AG09309 (cell line): ENCODE data around the gene ARHGEF3.
"Not testable (repeated sequence)": the region's sequence is repeated elsewhere in the genome, so short reads cannot be mapped to it uniquely, and the experiment has no call there.

Experiments used
- DNase-seq: peaks from one replicate; pipeline ENCODE4 v3.0.0-alpha.2; 2010; ENCODE audit warnings: low read depth
- H3K4me3 ChIP-seq: 2 replicates; pipeline ENCODE4 v1.5.1; 2011; ENCODE audit warnings: mild to moderate bottlenecking, low read depth, low read length, moderate library complexity; ENCODE audit not compliant: control insufficient read depth
- CTCF ChIP-seq: IDR thresholded peaks from 2 replicates; pipeline ENCODE4 v1.5.1; 2011; ENCODE audit warnings: mild to moderate bottlenecking, low read depth, low read length, inconsistent platforms; ENCODE audit not compliant: insufficient read depth, control insufficient read depth; ENCODE audit errors: missing control alignments

Gene ARHGEF3

GRCh38 chr3:56763233-56763632 is 38.5 kb downstream of the ARHGEF3 start:
- no peak overlapping the region for H3K4me3 ChIP-seq
- no peak for TF ChIP-seq CTCF
- no peak for DNase-seq

GRCh38 chr3:56762718-56763117 is 39.0 kb downstream of the ARHGEF3 start:
- H3K4me3 ChIP-seq = no peak overlapping the region
- no peak for TF ChIP-seq CTCF
- DNase-seq = no peak

DNA sequence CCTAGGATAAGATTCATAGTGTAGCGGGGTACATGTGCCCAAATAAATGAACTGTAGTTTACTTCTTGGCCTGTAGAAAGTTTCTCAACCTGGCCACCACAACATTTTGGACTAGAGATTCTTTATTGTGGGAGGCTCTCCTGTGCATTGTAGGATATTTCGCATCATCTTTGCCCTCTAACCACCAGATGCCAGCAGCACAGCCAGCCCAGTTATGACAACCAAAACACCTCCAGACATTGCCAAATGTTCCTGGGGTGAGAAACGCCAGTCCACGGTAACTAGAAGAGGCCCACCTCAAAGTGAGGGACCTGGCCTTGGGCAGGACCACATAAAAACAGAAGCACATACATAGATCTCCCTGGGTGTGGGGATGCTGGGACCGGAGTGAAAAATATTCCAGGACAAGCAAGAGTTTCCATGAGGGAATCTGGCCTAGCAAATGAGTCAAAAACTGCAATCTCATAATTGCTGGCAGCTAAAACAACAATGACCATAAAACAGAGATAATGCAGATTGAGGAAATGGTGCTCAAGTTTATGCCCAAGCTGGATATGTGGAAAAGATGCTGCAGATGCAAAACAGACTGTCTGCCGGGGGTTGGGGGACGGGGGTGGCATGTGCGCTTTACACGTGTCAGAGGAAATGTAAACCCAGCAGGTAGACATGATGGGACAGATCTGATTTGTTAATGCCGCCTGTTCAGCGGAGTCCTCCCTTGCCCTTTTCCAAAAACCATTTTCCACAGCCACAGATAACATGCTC is 39.7 kb downstream of the ARHGEF3 start:
- no peak for TF ChIP-seq CTCF
- no peak overlapping the region for H3K4me3 ChIP-seq
- no peak for DNase-seq

DNA sequence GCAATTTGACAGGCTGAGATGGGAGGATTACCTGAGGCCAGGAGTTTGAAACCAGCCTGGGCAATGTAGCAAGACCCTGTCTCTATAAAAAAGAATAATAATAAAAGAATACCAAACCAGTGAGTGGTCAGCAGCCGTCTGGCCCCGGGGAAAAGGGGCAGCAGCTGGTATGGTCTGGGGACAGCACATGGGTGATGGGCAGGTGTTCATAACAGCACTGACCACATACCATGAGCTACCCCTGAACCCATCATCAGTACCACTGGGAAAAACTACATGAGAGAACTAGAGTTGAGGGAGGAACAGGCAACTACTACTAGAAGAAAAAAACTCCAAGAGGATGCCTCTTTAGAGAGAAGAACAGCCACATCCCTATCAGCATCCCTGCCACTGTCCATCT is 40.7 kb downstream of the ARHGEF3 start:
- DNase-seq = no peak
- H3K4me3 ChIP-seq = no peak overlapping the region
- no peak for TF ChIP-seq CTCF

- no peak for TF ChIP-seq CTCF
- H3K4me3 ChIP-seq = no peak overlapping the region
- DNase-seq = no peak
Measured at GRCh38 chr3:56759532-56759931, 42.2 kb downstream of the ARHGEF3 start.

DNA sequence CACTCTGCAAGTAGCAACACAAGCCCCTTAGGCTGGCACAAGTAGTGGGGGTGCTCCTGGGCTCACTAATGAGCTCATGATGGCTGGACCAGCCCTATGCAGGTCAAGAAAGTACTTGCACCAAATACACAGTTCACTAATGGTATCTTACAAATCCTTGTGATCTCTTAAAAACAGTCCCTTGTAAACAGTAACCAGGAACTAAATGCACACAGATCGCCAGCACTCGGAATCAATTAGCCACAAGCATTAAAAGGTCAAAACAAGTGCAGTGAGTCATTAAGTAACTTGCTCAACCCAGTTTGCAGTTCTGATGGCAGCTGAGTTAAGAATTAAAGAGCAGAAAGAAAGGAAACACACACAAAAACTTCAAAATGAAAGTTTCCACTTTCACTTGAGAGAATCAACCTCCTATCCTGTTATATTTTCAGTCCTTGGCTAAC is 43.2 kb downstream of the ARHGEF3 start:
- peak; percentile 83 for DNase-seq

DNA sequence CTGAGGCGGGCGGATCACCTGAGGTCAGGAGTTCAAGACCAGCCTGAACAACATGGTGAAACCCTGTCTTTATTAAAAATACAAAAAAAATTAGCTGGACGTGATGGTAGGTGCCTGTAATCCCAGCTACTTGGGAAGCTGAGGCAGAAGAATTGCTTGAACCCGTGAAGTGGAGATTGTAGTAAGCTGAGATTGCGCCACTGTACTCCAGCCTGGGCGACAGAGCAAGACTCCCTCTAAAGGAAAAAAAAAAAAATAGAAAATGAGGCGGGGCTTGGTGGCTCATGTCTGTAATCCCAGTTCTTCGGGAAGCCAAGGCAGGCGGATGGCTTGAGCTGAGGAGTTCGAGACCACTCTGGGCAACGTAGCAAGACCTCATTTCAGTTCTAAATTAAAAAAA is 43.7 kb downstream of the ARHGEF3 start:
- not testable (repeated sequence) for H3K4me3 ChIP-seq, DNase-seq

More for the DNA sequence above, 43.2 kb downstream of the ARHGEF3 start:
- no peak overlapping the region for H3K4me3 ChIP-seq
- no peak for TF ChIP-seq CTCF
